GM19239 (cell line): ENCODE results near the gene GIMAP4.
"Not testable (repeated sequence)": the region's sequence is repeated elsewhere in the genome, so short reads cannot be mapped to it uniquely, and the experiment has no call there.

Experiments
- DNase-seq: peaks from one replicate; pipeline ENCODE4 v3.0.0; 2011; ENCODE audit warnings: low spot score; ENCODE audit not compliant: insufficient read length
- FAIRE-seq: peaks from 2 replicates; lab custom pipeline; 2011; peaks lifted over from hg19 to GRCh38; lab: Jason Lieb, UNC

GIMAP4 gene

DNA sequence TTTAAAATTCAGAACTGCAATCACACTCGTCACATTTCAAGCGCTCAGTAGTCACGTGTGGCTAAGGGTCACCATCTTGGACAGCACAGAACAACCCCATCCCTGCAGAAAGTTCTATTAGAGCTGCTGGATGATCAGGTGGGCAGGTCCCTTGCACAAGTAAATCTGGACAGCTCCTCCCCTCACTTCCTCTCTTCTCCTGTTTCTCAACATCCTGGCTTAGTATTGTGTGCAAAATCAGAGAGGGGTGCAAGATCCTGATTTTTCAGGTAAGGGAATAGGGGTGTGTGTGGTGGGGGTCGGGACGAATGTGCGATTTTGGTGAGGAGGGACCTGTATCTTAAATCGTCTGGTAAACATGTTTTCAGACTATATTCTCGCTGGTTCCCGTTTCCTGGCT, at the start of gene GIMAP4:
GIMAP4 (plus strand) TSS at position 222 of the 400 bp plus-strand sequence. CDS start 2,512 bp downstream, outside the sequence.
- DNase-seq, result no peak
- FAIRE-seq, result no peak

DNA sequence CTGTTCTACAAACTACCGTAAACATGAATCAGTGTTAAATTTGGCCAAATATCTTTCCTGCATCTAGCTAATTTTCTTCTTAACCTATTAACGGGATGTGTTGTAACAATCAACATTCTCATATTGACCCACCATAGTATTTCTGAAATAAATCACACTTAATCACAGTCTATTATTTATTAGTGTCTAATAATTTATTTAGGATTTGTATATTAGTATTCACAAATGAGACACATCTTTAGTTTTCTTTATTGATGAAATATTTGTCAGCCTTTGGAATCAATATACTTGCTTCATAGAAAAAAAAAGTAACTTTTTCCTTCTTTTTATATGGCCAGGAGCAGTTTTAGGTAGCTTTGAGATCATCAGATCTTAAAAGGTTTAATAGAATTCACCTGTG, 47.9 kb upstream of the GIMAP4 start:
- FAIRE-seq (no peak), DNase-seq (no peak)

DNA sequence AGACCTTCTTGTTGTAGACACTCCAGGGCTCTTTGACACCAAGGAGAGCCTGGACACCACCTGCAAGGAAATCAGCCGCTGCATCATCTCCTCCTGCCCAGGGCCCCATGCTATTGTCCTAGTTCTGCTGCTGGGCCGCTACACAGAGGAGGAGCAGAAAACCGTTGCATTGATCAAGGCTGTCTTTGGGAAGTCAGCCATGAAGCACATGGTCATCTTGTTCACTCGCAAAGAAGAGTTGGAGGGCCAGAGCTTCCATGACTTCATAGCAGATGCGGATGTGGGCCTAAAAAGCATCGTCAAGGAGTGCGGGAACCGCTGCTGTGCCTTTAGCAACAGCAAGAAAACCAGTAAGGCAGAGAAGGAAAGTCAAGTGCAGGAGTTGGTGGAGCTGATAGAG, 47.0 kb upstream of the GIMAP4 start:
- FAIRE-seq (no peak), DNase-seq (no peak)

DNA sequence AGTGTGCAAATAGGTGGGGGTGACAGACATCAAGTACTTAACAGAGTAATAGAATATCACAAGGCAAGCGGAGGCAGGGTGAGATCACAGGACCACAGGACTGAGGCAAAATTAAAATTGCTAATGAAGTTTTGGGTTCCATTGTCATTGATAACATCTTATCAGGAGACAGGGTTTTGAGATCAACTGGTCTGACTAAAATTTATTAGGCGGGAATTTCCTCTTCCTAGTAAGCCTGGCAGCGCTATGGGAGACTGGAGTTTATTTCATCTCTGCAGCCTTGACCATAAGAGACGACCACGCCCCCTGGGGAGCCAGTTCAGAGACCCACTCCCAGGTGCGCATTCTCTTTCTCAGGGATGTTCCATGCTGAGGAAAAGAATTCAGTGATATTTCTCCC, 44.3 kb upstream of the GIMAP4 start:
- not testable (repeated sequence) for DNase-seq, FAIRE-seq

DNA sequence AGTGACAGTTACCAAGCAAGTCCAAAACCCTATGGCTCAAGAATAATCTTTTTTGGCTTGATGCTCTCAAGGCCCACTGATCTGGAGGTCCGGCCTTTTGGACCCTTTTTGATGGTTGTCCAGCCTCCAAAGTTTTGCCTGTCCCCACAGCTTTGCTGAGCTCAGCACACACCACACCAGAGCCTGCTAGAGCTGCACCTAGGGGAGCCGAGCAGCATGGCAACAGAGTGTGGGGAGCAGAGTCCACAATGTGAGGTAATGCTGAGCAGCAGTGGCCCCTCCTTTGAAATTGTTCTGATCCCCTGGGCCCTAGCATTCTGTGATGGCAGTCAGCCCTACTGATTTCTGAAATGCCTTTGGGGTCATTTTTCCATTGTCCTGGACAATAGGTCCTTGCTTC, 43.2 kb upstream of the GIMAP4 start:
- no peak for DNase-seq
- FAIRE-seq, result no peak

DNA sequence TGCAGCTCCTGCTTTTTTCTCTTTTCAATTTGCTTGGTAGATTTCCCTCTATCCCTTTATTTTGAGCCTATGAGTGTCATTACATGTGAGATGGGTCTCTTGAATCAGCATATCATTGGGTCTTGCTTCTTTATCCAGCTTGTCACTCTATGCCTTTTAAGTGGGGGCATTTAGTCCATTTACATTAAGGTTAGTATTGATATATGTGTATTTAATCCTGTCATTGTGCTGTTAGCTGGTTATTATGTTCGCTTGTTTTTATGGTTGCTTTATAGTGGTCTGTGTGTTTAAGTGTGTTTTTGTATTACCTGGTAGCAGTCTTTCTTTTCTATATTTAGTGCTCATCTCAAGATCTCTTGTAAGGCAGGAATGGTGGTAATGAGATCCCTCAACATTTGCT, 35.5 kb upstream of the GIMAP4 start:
- no peak for DNase-seq

DNA sequence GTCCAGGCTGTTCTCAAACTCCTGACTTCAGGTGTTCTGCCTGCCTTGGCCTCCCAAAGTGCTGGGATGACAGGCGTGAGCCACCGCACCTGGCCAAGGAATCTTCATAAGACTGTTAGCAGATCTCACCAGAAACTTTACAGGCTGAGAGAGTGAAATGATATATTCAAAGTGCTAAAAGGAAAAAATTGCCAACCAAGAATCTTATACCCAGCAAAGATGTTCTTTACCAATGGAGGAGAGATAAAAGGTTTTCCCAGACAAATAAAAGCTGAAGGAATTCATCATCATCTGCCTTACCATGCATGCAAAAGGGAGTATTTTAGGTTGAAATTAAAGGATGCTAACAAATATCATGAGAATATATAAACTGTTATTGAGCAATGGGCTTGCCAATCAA, 28.9 kb upstream of the GIMAP4 start:
- DNase-seq, result no peak
- no peak for FAIRE-seq

More for the DNA sequence above, 35.5 kb upstream of the GIMAP4 start:
- FAIRE-seq, result no peak

DNA sequence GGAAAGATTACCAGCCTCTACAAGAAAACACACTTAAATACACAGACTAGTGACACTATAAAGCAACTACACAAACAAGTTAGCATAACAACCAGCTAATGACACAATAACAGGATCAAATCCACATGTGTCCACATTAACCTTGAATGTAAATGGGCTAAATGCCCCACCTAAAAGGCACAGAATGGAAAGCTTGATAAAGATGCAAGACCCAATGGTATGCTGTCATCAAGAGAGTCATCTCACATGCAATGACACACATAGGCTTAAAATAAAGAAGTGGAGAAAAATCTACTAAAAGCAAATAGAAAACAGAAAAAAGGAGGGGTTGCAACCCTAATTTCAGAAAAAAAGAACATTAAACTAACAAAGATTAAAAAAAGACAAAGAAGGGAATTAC, 14.0 kb upstream of the GIMAP4 start:
- no peak for FAIRE-seq

DNA sequence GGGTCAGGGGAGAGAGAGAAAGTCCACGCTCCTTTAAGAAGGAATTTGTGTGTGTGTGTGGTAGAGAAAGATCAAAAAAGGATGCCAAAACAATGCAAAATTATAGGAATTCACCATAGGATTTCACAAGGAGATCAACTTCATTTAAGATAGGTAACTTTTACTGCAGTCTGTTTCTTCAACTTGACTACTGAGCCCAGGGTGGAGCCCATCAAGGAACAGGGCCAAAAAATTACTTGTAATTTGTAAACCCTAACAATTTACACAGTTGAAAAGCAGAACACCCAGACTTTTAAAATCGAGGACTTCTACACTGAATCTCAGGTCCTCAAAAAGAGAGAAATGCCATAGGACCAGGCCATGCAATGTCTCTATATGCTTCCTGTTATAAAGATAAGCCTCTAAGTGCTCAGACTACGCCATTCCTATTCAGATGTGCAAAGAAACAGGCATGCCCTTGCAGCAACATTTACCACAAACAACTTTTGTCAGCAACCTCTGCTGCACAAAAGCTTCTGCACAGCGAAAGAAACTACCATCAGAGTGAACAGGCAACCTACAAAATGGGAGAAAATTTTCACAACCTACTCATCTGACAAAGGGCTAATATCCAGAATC, 10.6 kb upstream of the GIMAP4 start:
- FAIRE-seq (no peak), DNase-seq (no peak)

More for the DNA sequence above, 14.0 kb upstream of the GIMAP4 start:
- no peak for DNase-seq

DNA sequence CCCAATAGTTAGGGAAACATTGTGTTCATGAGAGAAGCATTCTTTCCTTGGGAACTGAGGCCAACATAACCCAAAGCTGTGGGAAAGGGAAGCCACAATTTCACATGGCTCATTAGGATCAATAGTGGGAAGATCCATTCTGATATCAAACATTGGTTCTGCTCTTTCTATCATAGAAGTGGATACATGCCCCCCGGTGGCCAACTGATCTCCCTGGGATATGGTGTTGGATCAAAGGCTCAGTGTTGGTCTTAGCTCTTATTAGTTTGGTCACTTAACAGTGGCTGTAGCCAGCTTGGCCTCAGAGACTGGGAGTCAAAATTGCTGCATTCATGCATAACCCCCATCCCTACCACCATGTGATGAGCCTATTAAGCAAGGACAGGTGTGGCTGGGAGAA, 6.7 kb upstream of the GIMAP4 start:
- no peak for DNase-seq
- FAIRE-seq, result no peak

DNA sequence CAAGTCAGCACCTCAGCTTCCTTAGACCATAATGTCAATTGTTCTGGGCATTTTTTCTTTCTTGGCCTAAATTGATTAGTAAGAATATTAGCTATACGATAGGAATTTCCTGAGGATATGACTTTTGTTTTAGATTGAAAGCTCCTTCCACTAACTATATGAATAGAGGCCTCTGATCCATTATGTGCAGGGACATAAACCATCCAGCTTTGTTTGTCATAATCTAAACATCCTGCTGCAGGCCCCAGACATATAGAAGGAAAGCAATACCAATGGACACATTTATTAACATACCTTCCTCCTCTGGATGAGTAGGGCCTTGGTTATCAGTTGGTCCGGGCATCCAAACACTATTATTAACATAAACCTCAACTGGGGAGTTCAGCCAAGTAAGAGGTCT, 4.3 kb upstream of the GIMAP4 start:
- DNase-seq (no peak), FAIRE-seq (no peak)

DNA sequence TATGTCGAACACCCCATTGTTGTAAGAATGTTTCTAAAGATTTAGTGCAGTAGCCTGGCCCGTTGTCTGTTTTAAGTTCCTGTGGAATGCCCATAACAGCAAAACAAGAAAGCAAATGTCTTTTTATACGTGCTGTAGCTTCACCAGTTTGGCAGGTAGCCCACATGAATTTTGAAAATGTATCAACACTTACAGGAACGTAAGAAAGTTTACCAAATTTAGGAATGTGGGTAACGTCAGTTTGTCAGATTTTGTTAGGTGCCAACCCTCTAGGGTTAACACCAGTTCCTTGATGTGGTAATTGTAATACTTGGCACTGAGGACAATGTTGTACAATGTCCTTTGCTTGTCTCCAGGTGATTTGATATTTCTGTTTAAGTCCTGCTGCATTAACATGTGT, 3.2 kb upstream of the GIMAP4 start:
- DNase-seq (no peak), FAIRE-seq (no peak)

DNA sequence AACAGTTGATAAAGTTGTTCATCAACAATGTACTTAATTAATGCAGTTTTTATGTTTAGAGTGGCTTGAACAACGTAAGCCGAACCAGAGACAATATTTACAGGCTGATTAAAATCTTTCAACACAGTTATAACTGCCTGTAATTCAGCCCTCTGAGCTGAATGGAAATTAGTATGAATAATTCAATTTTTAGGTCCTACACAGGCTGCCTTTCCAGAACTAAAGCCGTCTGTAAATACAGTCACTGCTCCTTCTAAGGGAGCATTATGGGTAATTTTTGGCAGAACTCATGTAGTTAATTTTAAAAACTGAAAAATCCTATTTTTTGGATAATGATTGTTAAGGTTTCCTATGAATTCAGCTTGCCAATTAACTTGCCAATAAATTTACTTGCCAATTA, 2.6 kb upstream of the GIMAP4 start:
- no peak for DNase-seq
- FAIRE-seq, result no peak

DNA sequence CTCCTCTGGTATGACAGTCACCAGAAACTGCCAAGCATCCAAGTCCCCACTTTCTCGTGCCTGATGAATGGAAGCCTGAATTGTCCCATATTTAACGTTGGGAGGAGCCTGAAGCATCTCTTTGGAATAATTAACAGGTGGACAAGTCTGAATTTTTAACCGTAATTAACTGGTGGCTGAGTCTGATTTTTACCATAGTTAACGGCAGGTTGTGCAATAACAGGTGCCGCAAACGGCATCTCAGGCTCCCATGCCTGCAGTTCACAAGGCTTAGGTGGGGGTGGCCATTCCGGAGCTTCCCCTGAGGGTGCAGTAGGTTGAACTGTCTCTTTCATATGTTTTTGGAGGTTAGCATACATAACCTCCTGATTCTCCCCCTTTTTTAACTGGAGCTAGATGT, 2.0 kb upstream of the GIMAP4 start:
- DNase-seq, result no peak
- no peak for FAIRE-seq

DNA sequence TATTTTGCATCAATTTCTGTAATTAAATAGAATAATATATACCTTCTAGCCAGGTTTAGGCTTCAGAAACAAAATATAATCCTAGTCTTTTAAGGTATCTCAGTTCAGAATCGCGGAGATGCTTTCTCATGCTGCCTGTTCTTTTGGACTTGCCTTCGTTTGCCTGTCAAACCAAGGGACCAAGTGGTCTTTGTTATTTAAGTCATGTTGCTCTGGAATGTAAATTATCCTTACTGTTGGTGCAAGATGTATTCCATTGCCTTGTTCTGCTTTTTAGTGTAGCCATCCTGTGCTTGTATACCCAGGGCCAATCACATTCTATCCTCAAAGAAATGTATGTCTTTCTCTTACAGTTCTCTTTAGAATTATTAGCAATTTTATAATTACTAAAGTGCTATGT, 1.1 kb upstream of the GIMAP4 start:
- FAIRE-seq, result no peak

DNA sequence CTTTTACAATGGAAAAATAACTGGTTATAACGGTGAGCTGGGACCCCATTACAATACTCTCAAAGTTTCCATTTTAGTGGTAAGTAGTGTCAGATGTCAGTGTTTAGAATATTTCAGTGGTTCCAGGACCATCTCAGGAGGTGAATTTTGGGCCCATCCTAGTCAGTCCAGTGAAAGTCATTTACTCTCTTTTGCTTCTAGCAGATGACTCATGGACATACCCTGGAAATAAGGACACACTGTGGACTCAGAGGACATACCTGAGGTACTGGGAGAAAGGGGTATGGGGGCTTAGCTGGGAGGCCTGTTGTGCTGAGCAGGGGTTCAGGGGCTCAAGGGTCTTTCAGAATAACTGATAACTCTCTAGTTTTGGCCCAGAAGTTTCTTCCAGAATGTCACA, 618 bp upstream of the GIMAP4 start:
- no peak for DNase-seq
- no peak for FAIRE-seq

More for the DNA sequence above, 1.1 kb upstream of the GIMAP4 start:
- DNase-seq, result no peak

DNA sequence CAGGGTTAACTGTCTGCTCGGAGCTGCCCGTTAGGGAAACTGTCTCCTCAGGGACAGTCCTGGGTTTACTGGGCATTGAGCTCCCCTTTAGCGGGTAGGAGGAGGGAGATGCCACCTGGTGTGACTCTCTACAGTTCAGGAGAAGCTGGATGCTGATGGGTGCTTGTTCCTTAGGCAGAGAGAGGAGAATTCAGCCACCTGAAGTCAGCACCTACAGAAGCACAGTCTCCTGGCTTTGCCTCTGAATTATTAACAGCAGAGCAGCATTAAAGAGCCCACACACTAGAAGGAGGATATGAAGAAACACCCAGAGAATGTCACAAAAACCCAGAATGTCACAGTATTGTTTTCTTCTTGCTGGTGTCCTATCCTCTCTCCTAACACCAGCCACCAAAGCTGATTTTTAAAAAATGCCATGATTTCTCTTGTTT, 696 bp downstream of the GIMAP4 start:
- DNase-seq (no peak), FAIRE-seq (no peak)

DNA sequence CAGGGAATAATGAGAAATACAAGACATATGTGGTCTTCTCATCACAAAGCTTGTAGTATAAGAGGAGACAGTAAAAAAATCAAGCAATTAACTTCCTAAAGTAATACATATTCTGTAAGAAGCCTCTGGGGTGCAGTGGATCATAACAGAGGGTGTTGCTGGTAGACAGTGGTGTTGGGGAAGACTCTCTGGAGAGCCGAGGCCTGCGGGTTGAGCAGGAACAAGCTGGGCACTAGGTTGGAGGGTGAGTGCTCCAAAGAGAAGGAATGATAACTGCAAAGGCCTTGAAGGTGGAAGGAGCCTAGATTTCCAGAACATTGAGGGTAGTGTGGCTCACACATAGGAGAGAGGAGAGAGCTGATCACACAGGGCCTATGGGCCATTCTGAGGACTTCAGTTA, 1.5 kb downstream of the GIMAP4 start:
- FAIRE-seq (no peak), DNase-seq (no peak)

DNA sequence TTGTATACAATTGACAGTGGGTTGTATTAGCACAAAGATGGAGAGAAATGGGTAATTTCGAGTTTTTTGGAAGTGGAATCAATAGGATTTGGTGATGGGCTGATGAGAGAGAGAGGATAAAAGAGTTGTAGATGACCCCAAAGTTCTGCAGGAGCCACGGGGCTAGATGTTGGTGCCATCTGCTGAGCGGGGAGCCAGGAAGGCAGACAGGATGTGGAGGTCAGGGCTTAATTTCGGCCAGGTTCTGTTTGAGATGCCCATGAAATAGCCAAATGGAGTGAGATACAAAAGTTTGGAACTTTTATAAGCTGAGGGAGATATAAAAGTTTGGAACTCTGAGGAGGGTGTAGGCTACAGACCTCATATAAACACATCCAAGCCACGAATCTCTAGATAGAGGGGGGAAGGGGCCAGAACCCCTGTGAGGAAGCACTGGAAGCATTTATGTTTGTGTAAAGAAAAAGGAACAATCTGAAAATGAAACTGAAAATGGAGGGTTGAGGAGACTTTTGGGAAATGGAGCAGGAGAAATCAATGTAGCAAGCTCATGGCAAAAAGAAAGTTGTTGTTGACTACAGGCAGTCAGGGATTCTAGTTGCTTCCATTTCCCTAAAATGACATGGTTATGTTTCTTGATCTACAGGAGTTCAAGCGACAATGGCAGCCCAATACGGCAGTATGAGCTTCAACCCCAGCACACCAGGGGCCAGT, 2.2 kb downstream of the GIMAP4 start:
- FAIRE-seq (no peak), DNase-seq (no peak)

DNA sequence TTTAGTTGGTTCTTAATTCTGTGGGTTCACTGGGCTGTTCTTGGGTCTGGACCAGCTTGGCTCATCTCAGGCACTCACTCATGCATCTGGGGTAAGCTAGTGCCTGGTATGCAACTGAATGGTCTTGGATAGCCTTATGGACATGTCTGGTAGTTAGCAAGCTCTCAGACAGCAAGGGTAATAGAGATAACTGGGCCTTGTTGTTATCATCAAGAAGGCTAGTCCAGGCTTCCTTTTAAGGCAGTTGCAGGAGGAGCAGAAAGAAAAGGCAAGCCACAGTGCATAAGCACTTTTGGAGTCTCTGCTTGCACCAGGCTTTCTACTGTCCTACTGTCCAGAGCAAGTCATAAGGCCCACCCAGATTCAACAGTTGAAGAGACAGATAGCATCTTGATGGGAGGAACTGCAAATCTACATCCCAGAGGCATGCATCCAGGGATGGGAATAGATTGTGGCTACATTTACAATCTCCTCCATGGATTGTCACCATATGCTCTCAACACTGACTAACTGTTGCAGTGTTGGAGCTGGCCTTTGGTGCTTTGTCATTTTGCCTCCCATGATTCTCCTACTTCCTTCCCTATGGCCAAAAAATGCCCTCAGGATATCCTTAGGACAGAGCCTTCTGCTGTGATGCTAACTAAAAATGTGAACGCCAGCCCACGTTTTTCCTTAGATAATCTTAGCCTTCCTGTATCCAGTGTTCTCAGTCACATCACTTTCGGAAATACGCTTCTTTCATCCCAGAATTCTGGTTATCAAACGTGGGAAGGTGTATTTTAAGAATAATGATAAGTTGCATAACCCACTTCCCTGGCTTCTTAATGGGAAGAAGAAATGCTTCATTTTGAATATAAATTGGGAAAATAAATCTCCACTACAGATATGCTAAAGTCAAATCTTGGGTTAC, 3.6 kb downstream of the GIMAP4 start:
- DNase-seq, result no peak
- FAIRE-seq, result no peak

DNA sequence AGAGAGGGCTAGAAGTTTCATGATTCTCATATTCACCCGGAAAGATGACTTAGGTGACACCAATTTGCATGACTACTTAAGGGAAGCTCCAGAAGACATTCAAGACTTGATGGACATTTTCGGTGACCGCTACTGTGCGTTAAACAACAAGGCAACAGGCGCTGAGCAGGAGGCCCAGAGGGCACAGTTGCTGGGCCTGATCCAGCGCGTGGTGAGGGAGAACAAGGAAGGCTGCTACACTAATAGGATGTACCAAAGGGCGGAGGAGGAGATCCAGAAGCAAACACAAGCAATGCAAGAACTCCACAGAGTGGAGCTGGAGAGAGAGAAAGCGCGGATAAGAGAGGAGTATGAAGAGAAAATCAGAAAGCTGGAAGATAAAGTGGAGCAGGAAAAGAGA, 5.3 kb downstream of the GIMAP4 start:
- FAIRE-seq, result no peak

More for the DNA sequence above, 5.3 kb downstream of the GIMAP4 start:
- DNase-seq, result no peak
